Tibial nerve (tissue), 4 donors: ENCODE measurements around the gene REM1. TPM values are rescaled to one million over a fixed set of nuclear protein-coding genes. Genes with fewer than 3 reads are reported as not detected.
"Not testable (repeated sequence)": the region's sequence is repeated elsewhere in the genome, so short reads cannot be mapped to it uniquely, and the experiment has no call there.

ENCODE experiments used
- DNase-seq, 2 donors: peaks; one replicate each; pipeline ENCODE4 v3.0.0-alpha.2; 2019; ENCODE audit warnings: low spot score in 2 of 2
- H3K27ac ChIP-seq, 4 donors: fragments of 200-600 bp; sonication (generic) in 3 of 4; one replicate each; pipeline ENCODE4 v1.5.1; 2017 to 2019; ENCODE audit warnings: mild to moderate bottlenecking in 1 of 4
- H3K27me3 ChIP-seq, 2 donors: fragments of 200-600 bp; sonication (generic) in 1 of 2; one replicate each; pipeline versions ENCODE4 v1.5.1 to v1.6.0; 2017 to 2019
- H3K36me3 ChIP-seq, 3 donors: fragments of 200-600 bp; sonication (generic); one replicate each; pipeline ENCODE4 v1.5.1; 2018 to 2019
- H3K4me1 ChIP-seq, 4 donors: fragments of 200-600 bp; sonication (generic) in 3 of 4; one replicate each; pipeline ENCODE4 v1.5.1; 2017 to 2019
- H3K4me3 ChIP-seq, 4 donors: fragments of 200-600 bp; sonication (generic) in 3 of 4; one replicate each; pipeline ENCODE4 v1.5.1; 2017 to 2019; ENCODE audit warnings: mild to moderate bottlenecking in 1 of 4, moderate library complexity in 1 of 4
- H3K9me3 ChIP-seq, 4 donors: fragments of 200-600 bp; sonication (generic) in 3 of 4; one replicate each; pipeline ENCODE4 v1.5.1; 2017 to 2019
- CTCF ChIP-seq, 5 experiments: fragments of 200-600 bp in 3 of 5; fragments of 450-650 bp in 2 of 5; sonication (generic) in 3 of 5; IDR thresholded peaks; one replicate each; pipeline ENCODE4 v1.5.1; 2016 to 2019; ENCODE audit warnings: antibody characterized with exemption in 5 of 5, mild to moderate bottlenecking in 3 of 5, moderate library complexity in 2 of 5
- EP300 ChIP-seq, 2 donors: sonication (generic); formaldehyde crosslinking; IDR thresholded peaks; one replicate each; pipeline ENCODE4 v1.6.1; 2017; ENCODE audit warnings: antibody characterized with exemption in 2 of 2, mild to moderate bottlenecking in 1 of 2
- POLR2A ChIP-seq, 2 donors: fragments of 450-650 bp; IDR thresholded peaks; one replicate each; pipeline ENCODE4 v1.6.1; 2017; ENCODE audit warnings: antibody characterized with exemption in 2 of 2, mild to moderate bottlenecking in 2 of 2, moderate library complexity in 2 of 2
- WGBS, 2 donors: methylation state at CpG; one replicate each; pipeline ENCODE4 v1.1.5; 2018; 5-methylcytosine and 5-hydroxymethylcytosine counted together
- total RNA-seq, 4 donors: library from RNA; depleted of rRNA; stranded (reverse); fragments of >200 nt; gene quantifications; one replicate each; pipeline ENCODE4 v1.1.0, GENCODE V29; 2016

Gene REM1, protein sequence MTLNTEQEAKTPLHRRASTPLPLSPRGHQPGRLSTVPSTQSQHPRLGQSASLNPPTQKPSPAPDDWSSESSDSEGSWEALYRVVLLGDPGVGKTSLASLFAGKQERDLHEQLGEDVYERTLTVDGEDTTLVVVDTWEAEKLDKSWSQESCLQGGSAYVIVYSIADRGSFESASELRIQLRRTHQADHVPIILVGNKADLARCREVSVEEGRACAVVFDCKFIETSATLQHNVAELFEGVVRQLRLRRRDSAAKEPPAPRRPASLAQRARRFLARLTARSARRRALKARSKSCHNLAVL
- total RNA-seq, result 10 to 100 TPM in 1 of 4 donors, 1 to 10 TPM in 3; 4.4 to 12.0 (median 5.5) TPM

DNA sequence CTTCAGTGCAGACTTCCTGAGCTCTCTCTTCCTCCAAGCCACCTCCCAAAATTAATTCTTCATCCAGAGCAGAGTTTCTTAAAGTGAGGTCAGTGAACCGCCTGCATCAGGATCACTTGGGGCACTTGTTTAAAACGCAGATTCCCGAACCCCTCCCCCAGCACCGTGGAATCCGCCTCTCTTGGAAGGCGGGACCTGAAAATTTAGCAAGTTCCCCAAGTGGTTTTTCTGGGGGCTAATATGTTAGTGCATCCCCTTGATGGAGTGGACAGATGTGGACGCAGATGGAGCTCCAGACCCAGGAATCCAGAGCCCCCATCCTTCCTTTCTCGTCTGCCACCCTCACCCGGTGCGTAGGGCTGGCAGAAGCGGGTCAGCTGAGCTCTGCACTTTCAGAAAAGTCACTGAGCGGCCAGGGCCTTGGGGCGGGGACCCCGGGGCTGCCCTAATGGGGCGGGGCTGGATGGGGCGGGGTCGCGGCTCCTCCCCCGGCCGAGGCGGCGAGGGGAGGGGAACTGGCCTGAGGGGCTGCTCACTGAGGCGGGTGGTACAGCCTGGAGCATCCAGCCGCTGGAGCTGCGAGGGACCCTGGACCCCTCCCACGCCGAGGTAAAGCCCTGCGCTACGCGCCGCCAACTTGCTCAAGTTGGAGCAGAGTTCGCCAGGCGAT lies at the start of gene REM1, which contains the start of gene DEFB124:
Gene REM1, plus strand, starts transcription at position 531 of the 670 bp plus-strand sequence. CDS start 1,158 bp downstream, outside the sequence.
Gene DEFB124, minus strand, starts transcription at position 370 of the 670 bp plus-strand sequence. CDS start 2,114 bp downstream, outside the sequence.
- 5 to 7% methylated on average over 15 to 29 of the region's 33 CpGs for WGBS, 2 donors
- Histone ChIP-seq H3K4me3 (peak within 1 kb of the TSS; percentile 39 to 68 (median 48)), H3K27me3 (peaks cover 0 to 15% of the 10 kb centered on the region in 2 donors), H3K36me3 (no peaks in the 10 kb centered on the region), H3K27ac (peak within 1 kb of the TSS; percentile 15 to 86 (median 69)), H3K9me3 (no peaks in the 10 kb centered on the region), H3K4me1 (peaks cover 0 to 51% (median 8%) of the 10 kb centered on the region in 4 donors)
- TF ChIP-seq POLR2A (IDR thresholded peaks at IDR 0.05), result peak in 1 of 2 donors; percentile 47
- no peak for TF ChIP-seq CTCF (IDR thresholded peaks at IDR 0.05)
- peak; percentile 25 to 47 for TF ChIP-seq EP300 (IDR thresholded peaks at IDR 0.05)
- DNase-seq, result no peak

DNA sequence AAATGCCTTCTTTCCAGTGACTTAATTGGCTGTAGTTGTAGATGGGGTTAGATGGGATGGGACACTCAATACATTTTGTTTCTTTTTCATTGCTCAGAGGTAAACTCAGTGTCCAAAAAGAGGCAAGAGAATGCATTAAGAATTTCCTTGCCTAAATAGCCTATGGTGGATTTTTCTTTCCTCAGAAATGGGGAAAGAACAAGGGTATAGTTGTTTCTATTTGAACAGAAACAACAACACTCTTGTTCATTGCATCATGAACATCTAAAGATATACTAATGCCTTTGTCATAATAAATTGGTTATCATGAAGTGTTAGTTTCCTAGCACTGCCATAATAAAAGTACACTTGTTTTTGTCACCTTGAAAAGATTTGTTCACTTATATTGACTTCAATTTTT lies 49.3 kb upstream of the REM1 start:
- H3K27me3 ChIP-seq, result no peaks in the 10 kb centered on the region
- H3K4me3 ChIP-seq, result no peak overlapping the region
- peaks cover 0 to 16% (median 0%) of the 10 kb centered on the region in 4 donors for H3K9me3 ChIP-seq
- TF ChIP-seq CTCF (IDR thresholded peaks at IDR 0.05), result no peak
- no peak for TF ChIP-seq EP300 (IDR thresholded peaks at IDR 0.05)
- TF ChIP-seq POLR2A (IDR thresholded peaks at IDR 0.05), result no peak
- no peaks in the 10 kb centered on the region for H3K36me3 ChIP-seq
- no peak overlapping the region for H3K27ac ChIP-seq
- no peaks in the 10 kb centered on the region for H3K4me1 ChIP-seq
- DNase-seq, result no peak

- not testable (repeated sequence) for H3K27me3 ChIP-seq, H3K27ac ChIP-seq, H3K4me1 ChIP-seq, H3K36me3 ChIP-seq, H3K4me3 ChIP-seq, DNase-seq
- WGBS, 2 donors, result 100% methylated on average over 1 of the region's 48 CpGs; no CpG with 5 or more reads in 1 of the 2 donors
- peaks cover 0 to 16% (median 0%) of the 10 kb centered on the region in 4 donors for H3K9me3 ChIP-seq
Observed at GRCh38 chr20:31426891-31427551, 48.1 kb upstream of the REM1 start.

GRCh38 chr20:31427576-31427975 lies 47.5 kb upstream of the REM1 start:
- peaks cover 0 to 16% (median 0%) of the 10 kb centered on the region in 4 donors for H3K9me3 ChIP-seq
- not testable (repeated sequence) for H3K4me1 ChIP-seq, H3K27me3 ChIP-seq, DNase-seq, H3K4me3 ChIP-seq, H3K36me3 ChIP-seq, H3K27ac ChIP-seq
- 90 to 95% methylated on average over 18 of the region's 31 CpGs for WGBS, 2 donors

DNA sequence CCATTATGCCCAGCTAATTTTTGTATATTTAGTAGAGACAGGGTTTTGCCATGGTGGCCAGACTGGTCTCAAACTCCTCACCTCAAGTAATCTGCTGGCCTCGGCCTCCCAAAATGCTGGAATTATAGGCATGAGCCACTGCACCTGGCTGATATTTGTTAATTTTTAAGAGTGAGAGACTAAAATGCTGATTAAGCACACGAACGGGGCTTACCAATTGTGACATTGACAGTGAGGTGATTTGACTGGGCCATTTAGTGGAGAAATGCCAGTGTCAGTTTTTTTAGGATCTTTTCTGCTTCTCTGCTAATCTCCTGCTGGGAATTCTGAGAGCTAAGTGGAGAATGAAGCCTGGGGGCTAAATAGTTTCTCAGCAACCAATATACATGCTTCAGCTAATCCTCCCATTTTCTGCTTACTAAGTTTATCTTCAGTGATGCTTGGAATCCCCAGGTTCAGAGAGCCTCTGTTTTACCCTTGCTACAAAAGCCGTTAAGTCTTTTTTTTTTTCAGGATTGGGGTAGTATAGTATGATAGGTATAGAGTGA lies 44.4 kb upstream of the REM1 start:
- TF ChIP-seq CTCF (IDR thresholded peaks at IDR 0.05), result no peak
- TF ChIP-seq EP300 (IDR thresholded peaks at IDR 0.05), result no peak
- no peak for TF ChIP-seq POLR2A (IDR thresholded peaks at IDR 0.05)
- peaks cover 0 to 16% (median 0%) of the 10 kb centered on the region in 4 donors for H3K9me3 ChIP-seq
- WGBS, 2 donors, result 59 to 67% methylated on average over 4 of the region's 4 CpGs
- DNase-seq, result no peak
- H3K4me3 ChIP-seq, result no peak overlapping the region
- H3K4me1 ChIP-seq, result no peaks in the 10 kb centered on the region
- no peak overlapping the region for H3K27ac ChIP-seq
- no peaks in the 10 kb centered on the region for H3K36me3 ChIP-seq
- no peaks in the 10 kb centered on the region for H3K27me3 ChIP-seq
